H1 (cell line): ENCODE data around the gene CEBPA. TPM values are rescaled to one million over a fixed set of nuclear protein-coding genes. Genes with fewer than 3 reads are reported as not detected.

Experiments
- CTCF ChIA-PET: fragments of 300-600 bp; sonication (Branson Sonifier 250); formaldehyde crosslinking; loops from one replicate; lab custom pipeline; 2021; ENCODE audit not compliant: partially characterized antibody; lab: Charles Lee
- POLR2A ChIA-PET: fragments of 300-600 bp; sonication (Branson Sonifier 250); formaldehyde crosslinking; loops from one replicate; lab custom pipeline; 2021; ENCODE audit warnings: inconsistent platforms; ENCODE audit not compliant: partially characterized antibody; lab: Charles Lee
- DNase-seq, 2 experiments: peaks; one replicate each; pipeline versions ENCODE4 v3.0.0 to v3.0.0-alpha.2; 2010 to 2022; ENCODE audit warnings: low spot score in 2 of 2, low read depth in 1 of 2, mixed read lengths in 1 of 2
- FAIRE-seq: peaks from 2 replicates; lab custom pipeline; 2011; peaks lifted over from hg19 to GRCh38; lab: Jason Lieb, UNC
- H2AFZ ChIP-seq: 2 replicates; pipeline ENCODE4 v1.8.1; 2012; ENCODE audit warnings: low read length, inconsistent platforms
- H2AK5ac ChIP-seq: 2 replicates; pipeline ENCODE4 v1.6.1; 2013; ENCODE audit warnings: low read depth, low read length
- H2BK120ac ChIP-seq: replicated peaks from 2 replicates; pipeline ENCODE3; 2013; ENCODE audit warnings: low read depth, low read length, inconsistent platforms
- H2BK12ac ChIP-seq: 2 replicates; pipeline ENCODE4 v1.6.1; 2013; ENCODE audit warnings: low read depth, low read length
- H2BK15ac ChIP-seq: 2 replicates; pipeline ENCODE4 v1.6.1; 2013; ENCODE audit warnings: low read length
- H2BK20ac ChIP-seq: 2 replicates; pipeline ENCODE4 v1.6.1; 2013; ENCODE audit warnings: low read length
- H2BK5ac ChIP-seq: 2 replicates; pipeline ENCODE4 v1.6.1; 2013; ENCODE audit warnings: low read depth, low read length
- H3K14ac ChIP-seq: 2 replicates; pipeline ENCODE4 v1.6.1; 2013; ENCODE audit warnings: inconsistent platforms; ENCODE audit not compliant: insufficient read length
- H3K18ac ChIP-seq: 2 replicates; pipeline ENCODE4 v1.6.1; 2013; ENCODE audit warnings: low read length; ENCODE audit errors: extremely low read depth
- H3K23ac ChIP-seq: 2 replicates; pipeline ENCODE4 v1.6.1; 2013; ENCODE audit warnings: inconsistent platforms; ENCODE audit not compliant: insufficient read length
- H3K23me2 ChIP-seq: 2 replicates; pipeline ENCODE4 v1.6.1; 2013; ENCODE audit warnings: low read depth, low read length
- H3K27ac ChIP-seq: 2 replicates; pipeline ENCODE4 v1.6.1; 2011; ENCODE audit warnings: low read depth, low read length, inconsistent platforms
- H3K27me3 ChIP-seq, 4 experiments: replicated peaks in 1 of 4; 1 replicate in 1 of 4; 2 replicates in 3 of 4; pipeline versions ENCODE4 v1.6.1 to v1.8.1; 2011 to 2013; ENCODE audit warnings: low read length in 3 of 4, mild to moderate bottlenecking in 3 of 4, inconsistent platforms in 2 of 4, mixed read lengths in 2 of 4, moderate library complexity in 1 of 4; ENCODE audit not compliant: control insufficient read depth in 3 of 4, insufficient read depth in 3 of 4; ENCODE audit errors: extremely low read depth in 1 of 4
- H3K36me3 ChIP-seq, 4 experiments: 2 replicates each; pipeline versions ENCODE4 v1.6.1 to v1.8.1; 2011 to 2013; ENCODE audit warnings: mild to moderate bottlenecking in 4 of 4, low read length in 3 of 4, moderate library complexity in 2 of 4, control low read depth in 1 of 4, inconsistent platforms in 1 of 4; ENCODE audit not compliant: insufficient read depth in 4 of 4, control insufficient read depth in 2 of 4
- H3K4ac ChIP-seq: replicated peaks from 2 replicates; pipeline ENCODE3; 2013; ENCODE audit warnings: low read length, low read depth, mixed read lengths, inconsistent platforms; ENCODE audit not compliant: insufficient read length
- H3K4me1 ChIP-seq, 4 experiments: replicated peaks in 1 of 4; 1 replicate in 1 of 4; 2 replicates in 3 of 4; pipeline versions ENCODE4 v1.6.1 to v1.8.1; 2011 to 2013; ENCODE audit warnings: low read length in 3 of 4, inconsistent platforms in 2 of 4, mixed read lengths in 1 of 4; ENCODE audit not compliant: insufficient read depth in 4 of 4, control insufficient read depth in 3 of 4
- H3K4me2 ChIP-seq, 2 experiments: 2 replicates each; pipeline versions ENCODE4 v1.6.1 to v1.8.1; 2011 to 2013; ENCODE audit warnings: low read depth in 2 of 2, low read length in 2 of 2, control low read depth in 1 of 2, inconsistent platforms in 1 of 2, mild to moderate bottlenecking in 1 of 2; ENCODE audit not compliant: insufficient read depth in 1 of 2
- H3K4me3 ChIP-seq, 4 experiments: fragments of 200-600, 300-600 bp in 1 of 4; sonication (generic), shearing (Covaris generic), sonication (Bioruptor Twin) in 1 of 4; 2 replicates each; pipeline versions ENCODE4 v1.5.1 to v1.8.1; 2011 to 2016; ENCODE audit warnings: low read length in 4 of 4, low read depth in 3 of 4, control low read depth in 2 of 4, inconsistent platforms in 2 of 4, mild to moderate bottlenecking in 2 of 4, mixed read lengths in 1 of 4, moderate library complexity in 1 of 4; ENCODE audit not compliant: insufficient read depth in 2 of 4; ENCODE audit errors: extremely low read depth in 1 of 4
- H3K56ac ChIP-seq: replicated peaks from 2 replicates; pipeline ENCODE3; 2013; ENCODE audit warnings: low read depth, mild to moderate bottlenecking, mixed read lengths, low read length, inconsistent platforms; ENCODE audit not compliant: insufficient read length
- H3K79me1 ChIP-seq: 2 replicates; pipeline ENCODE4 v1.6.1; 2013; ENCODE audit warnings: low read depth, low read length, control low read depth
- H3K79me2 ChIP-seq, 2 experiments: 2 replicates each; pipeline versions ENCODE4 v1.6.1 to v1.8.1; 2012 to 2013; ENCODE audit warnings: low read length in 2 of 2, mild to moderate bottlenecking in 2 of 2, inconsistent platforms in 1 of 2; ENCODE audit not compliant: insufficient read depth in 2 of 2, control insufficient read depth in 1 of 2
- H3K9ac ChIP-seq, 4 experiments: replicated peaks in 1 of 4; 1 replicate in 1 of 4; 2 replicates in 3 of 4; pipeline versions ENCODE4 v1.6.1 to v1.8.1; 2011 to 2013; ENCODE audit warnings: low read depth in 3 of 4, low read length in 3 of 4, control low read depth in 2 of 4, mild to moderate bottlenecking in 2 of 4, moderate library complexity in 2 of 4, inconsistent platforms in 1 of 4; ENCODE audit errors: extremely low read depth in 1 of 4
- H3K9me3 ChIP-seq, 2 experiments: 2 replicates each; pipeline versions ENCODE4 v1.6.1 to v1.8.1; 2012 to 2013; ENCODE audit warnings: mild to moderate bottlenecking in 2 of 2, moderate library complexity in 2 of 2, control low read depth in 1 of 2, inconsistent platforms in 1 of 2, low read depth in 1 of 2, low read length in 1 of 2, mixed read lengths in 1 of 2; ENCODE audit not compliant: insufficient read depth in 2 of 2
- H4K20me1 ChIP-seq, 2 experiments: replicated peaks in 1 of 2; 2 replicates each; pipeline versions ENCODE3 to v1.8.1; 2011 to 2013; ENCODE audit warnings: inconsistent platforms in 2 of 2, low read length in 2 of 2, mild to moderate bottlenecking in 1 of 2; ENCODE audit not compliant: insufficient read depth in 2 of 2, control insufficient read depth in 1 of 2
- H4K5ac ChIP-seq: 2 replicates; pipeline ENCODE4 v1.6.1; 2013; ENCODE audit warnings: low read length, low read depth, mixed read lengths, inconsistent platforms; ENCODE audit not compliant: insufficient read length
- H4K8ac ChIP-seq: 2 replicates; pipeline ENCODE4 v1.8.0; 2013; ENCODE audit warnings: mild to moderate bottlenecking, moderate library complexity, low read length, inconsistent platforms; ENCODE audit not compliant: insufficient read depth; ENCODE audit errors: extremely low read depth
- H4K91ac ChIP-seq: replicated peaks from 2 replicates; pipeline ENCODE3; 2013; ENCODE audit warnings: low read length, mixed read lengths, inconsistent platforms; ENCODE audit not compliant: insufficient read length
- CEBPB ChIP-seq: IDR thresholded peaks from 2 replicates; pipeline ENCODE4 v1.6.1; 2012; ENCODE audit warnings: low read depth, low read length
- CTCF ChIP-seq, 3 experiments: IDR thresholded peaks; 1 replicate in 2 of 3; 2 replicates in 1 of 3; pipeline versions ENCODE4 v1.5.1 to v1.6.1; 2011; ENCODE audit warnings: low read length in 3 of 3, mild to moderate bottlenecking in 3 of 3, inconsistent platforms in 2 of 3, low read depth in 1 of 3, moderate library complexity in 1 of 3; ENCODE audit not compliant: insufficient read depth in 1 of 3; ENCODE audit errors: control extremely low read depth in 1 of 3
- HDAC2 ChIP-seq, 2 experiments: fragments of 300-600 bp in 1 of 2; sonication (generic) in 1 of 2; IDR thresholded peaks; 2 replicates each; pipeline ENCODE4 v1.6.1; 2011 to 2012; ENCODE audit warnings: low read depth in 2 of 2, low read length in 2 of 2, mild to moderate bottlenecking in 2 of 2, moderate library complexity in 2 of 2, borderline replicate concordance in 1 of 2, inconsistent platforms in 1 of 2
- KDM5A ChIP-seq: fragments of 200-600 bp; IDR thresholded peaks from 2 replicates; pipeline ENCODE4 v1.7.1; 2012; ENCODE audit warnings: mild to moderate bottlenecking, low read length, inconsistent platforms, mixed read lengths
- RFX5 ChIP-seq: IDR thresholded peaks from 2 replicates; pipeline ENCODE4 v1.6.1; 2011; ENCODE audit warnings: low read depth, low read length, improper control_type of control experiment, borderline replicate concordance
- SAP30 ChIP-seq: fragments of 300-600 bp; sonication (generic); IDR thresholded peaks from 2 replicates; pipeline ENCODE4 v1.7.1; 2012; ENCODE audit warnings: low read length, moderate library complexity, mild to moderate bottlenecking, inconsistent platforms; ENCODE audit not compliant: insufficient read depth, insufficient replicate concordance
- TCF12 ChIP-seq: IDR thresholded peaks from 2 replicates; pipeline ENCODE4 v1.6.1; 2011; ENCODE audit warnings: low read depth, mild to moderate bottlenecking, low read length
- ZNF274 ChIP-seq: IDR thresholded peaks from 2 replicates; pipeline ENCODE4 v1.7.0; 2012; ENCODE audit warnings: low read length, borderline replicate concordance; ENCODE audit errors: extremely low read depth
- WGBS, 2 experiments: shearing (Covaris generic) in 1 of 2; methylation state at CpG; one replicate each; pipeline versions ENCODE4 v1.1.6 to v1.1.7; 2013 to 2015; ENCODE audit warnings: low lambda C conversion rate in 2 of 2, mixed read lengths in 2 of 2, inconsistent platforms in 1 of 2, low coverage in 1 of 2, missing lambda C conversion rate in 1 of 2; ENCODE audit not compliant: insufficient replicate concordance in 2 of 2, insufficient coverage in 1 of 2, insufficient read length in 1 of 2; ENCODE audit errors: extremely low coverage in 1 of 2, missing lambda C conversion rate in 1 of 2; 5-methylcytosine and 5-hydroxymethylcytosine counted together
- polyA plus RNA-seq, 7 experiments: library from polyadenylated mRNA; depleted of rRNA in 3 of 7; stranded (reverse) in 5 of 7; unstranded in 2 of 7; fragments of >200 nt in 5 of 7; fragments of 200-250 nt in 2 of 7; gene quantifications; 1 replicate in 5 of 7; 2 replicates in 1 of 7; 4 replicates in 1 of 7; pipeline versions ENCODE4 v1.2.1 to v1.2.3, GENCODE V29; 2011 to 2013; ENCODE audit warnings: missing spikeins in 2 of 7, mixed read lengths in 2 of 7
- total RNA-seq: library from RNA; stranded (reverse); fragmentation: NEBNext Ultra II Directional; extraction: Animal tissue kit (Norgen Biotek cat#: 25700); gene quantifications from 2 replicates; pipeline ENCODE4 v1.2.1, GENCODE V29; 2021
- TF ChIP-seq, protein P1 (sequence below): IDR thresholded peaks from 2 replicates; pipeline ENCODE4 v1.6.1; 2012; ENCODE audit warnings: inconsistent platforms

CEBPA gene
- total and polyA plus RNA-seq, 2 of the 8 experiments (the other 6 are each of a cell fraction or from before 2014, with no cell fraction given), result 2.0 to 2.7 TPM

DNA sequence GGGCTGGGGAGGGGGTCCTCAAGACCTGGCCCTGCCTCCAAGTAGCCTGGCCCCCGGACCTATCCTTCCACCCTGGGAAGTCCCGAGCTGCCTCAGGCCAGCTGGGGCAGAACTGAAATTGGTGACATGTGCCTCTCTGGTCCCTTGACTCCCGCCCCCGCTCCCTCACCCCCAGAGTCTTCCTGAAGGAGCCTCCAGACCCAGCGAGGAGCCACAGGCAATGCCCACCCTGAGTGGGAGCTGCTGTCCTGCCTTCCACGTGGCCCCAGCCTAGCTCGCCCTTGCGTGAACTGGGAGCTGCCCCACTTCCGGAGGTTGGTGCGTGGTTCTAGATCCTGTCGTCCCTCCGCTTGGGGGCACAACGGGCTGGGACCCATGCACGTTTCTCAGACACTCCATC lies 34.6 kb downstream of the CEBPA start:
- Histone ChIP-seq H4K91ac (peak overlapping the region; percentile 54), H3K4me1 (no peaks in the 10 kb centered on the region; a peak in 1 of 7 replicates), H3K27ac (no peak overlapping the region), H2BK120ac (no peak overlapping the region), H4K8ac (peak overlapping the region; percentile 71; the same call in 1 of the 2 replicates), H3K9me3 (no peaks in the 10 kb centered on the region), H2BK12ac (peak overlapping the region; percentile 75; the same call in 1 of the 2 replicates), H2AK5ac (no peak overlapping the region), H3K14ac (no peak overlapping the region), H3K56ac (no peak overlapping the region), H3K23ac (no peak overlapping the region), H3K79me1 (no peaks in the 10 kb centered on the region), H3K36me3 (no peaks in the 10 kb centered on the region), H2BK5ac (no peak overlapping the region; the same call in 1 of the 2 replicates), H3K9ac (no peak overlapping the region), H4K5ac (no peak overlapping the region), H3K18ac (peak overlapping the region; percentile 32), H3K4me3 (no peak overlapping the region), H2BK15ac (0 out of 2 replicates have a peak overlapping the region, but pooled peaks have one; percentile 61), H3K27me3 (no peaks in the 10 kb centered on the region), H4K20me1 (no peaks in the 10 kb centered on the region), H3K4ac (peak overlapping the region; percentile 91), H2BK20ac (no peak overlapping the region), H3K23me2 (no peaks in the 10 kb centered on the region), H3K4me2 (no peak overlapping the region), H3K79me2 (no peaks in the 10 kb centered on the region), H2AFZ (no peak overlapping the region)
- FAIRE-seq (no peak), DNase-seq (no peak)
- TF ChIP-seq CEBPB (no peak), HDAC2 (IDR thresholded peaks at IDR 0.05; ENCODE audit: borderline replicate concordance in 1 of 2, low read depth in 2 of 2, low read length in 2 of 2) (no peak), SAP30 (no peak), CTCF (IDR thresholded peaks at IDR 0.05; ENCODE audit: control extremely low read depth in 1 of 3, insufficient read depth in 1 of 3, low read depth in 1 of 3, low read length in 3 of 3) (no peak), ZNF274 (no peak), TCF12 (no peak), KDM5A (no peak), RFX5 (no peak)
- TF ChIP-seq, protein P1, sequence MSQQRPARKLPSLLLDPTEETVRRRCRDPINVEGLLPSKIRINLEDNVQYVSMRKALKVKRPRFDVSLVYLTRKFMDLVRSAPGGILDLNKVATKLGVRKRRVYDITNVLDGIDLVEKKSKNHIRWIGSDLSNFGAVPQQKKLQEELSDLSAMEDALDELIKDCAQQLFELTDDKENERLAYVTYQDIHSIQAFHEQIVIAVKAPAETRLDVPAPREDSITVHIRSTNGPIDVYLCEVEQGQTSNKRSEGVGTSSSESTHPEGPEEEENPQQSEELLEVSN, result no peak
- POLR2A ChIA-PET, result interaction anchor here (1.7 kb wide), 1 partner anchor 109 kb away, joined by 3 read pairs; no protein-coding TSS in a partner anchor
- CTCF ChIA-PET, result interaction anchor here (0.7 to 3.6 kb wide), 6 partner anchors 22 to 131 kb away, joined by 3 to 16 read pairs (median 7); partner anchors contain the start of gene CEBPA
- 90% methylated on average over 12 of the region's 14 CpGs; no CpG with 5 or more reads in 1 of the 2 experiments for WGBS, 2 experiments
